IMR-90 (cell line): ENCODE results near the gene CD2BP2.
A peak's percentile ranks its signal among the peaks of the same experiment; 100 is the strongest.

ENCODE experiments used
- POLR2A ChIP-seq: IDR thresholded peaks from 2 replicates; pipeline ENCODE4 v1.6.1; 2012; ENCODE audit warnings: mild to moderate bottlenecking, low read depth, low read length
- RAD21 ChIP-seq: IDR thresholded peaks from 2 replicates; pipeline ENCODE4 v1.6.1; 2012; ENCODE audit warnings: low read length, improper control_type of control experiment

GRCh38 chr16:30394592-30395154, 39.6 kb upstream of the CD2BP2 start:
- TF ChIP-seq POLR2A (peak; percentile 58), RAD21 (no peak; the same call in 1 of the 2 replicates)
